Uterus (tissue), 4 donors: ENCODE data around the gene CARS1. TPM values are rescaled to one million over a fixed set of nuclear protein-coding genes. Genes with fewer than 3 reads are reported as not detected.

ENCODE experiments used
- DNase-seq, 2 donors: peaks; one replicate each; pipeline ENCODE4 v3.0.0-alpha.2; 2019 to 2020
- H3K27ac ChIP-seq, 2 donors: fragments of 200-600 bp; sonication (generic); 1 replicate in 1 of 2; 2 replicates in 1 of 2; pipeline ENCODE4 v1.5.1; 2016 to 2018
- H3K27me3 ChIP-seq, 2 donors: fragments of 200-600 bp; sonication (generic); one replicate each; pipeline ENCODE4 v1.5.1; 2018 to 2019; ENCODE audit warnings: control low read depth in 1 of 2
- H3K36me3 ChIP-seq, 2 donors: fragments of 200-600 bp; sonication (generic); one replicate each; pipeline ENCODE4 v1.5.1; 2019; ENCODE audit warnings: control low read depth in 1 of 2
- H3K4me1 ChIP-seq, 2 donors: fragments of 200-600 bp; sonication (generic); one replicate each; pipeline ENCODE4 v1.5.1; 2018 to 2019; ENCODE audit warnings: control low read depth in 1 of 2
- H3K4me3 ChIP-seq, 2 donors: fragments of 200-600 bp; sonication (generic); 1 replicate in 1 of 2; 2 replicates in 1 of 2; pipeline ENCODE4 v1.5.1; 2018 to 2019; ENCODE audit warnings: mild to moderate bottlenecking in 1 of 2
- H3K9me3 ChIP-seq, 2 donors: fragments of 200-600 bp; sonication (generic); one replicate each; pipeline ENCODE4 v1.5.1; 2019; ENCODE audit warnings: control low read depth in 1 of 2
- POLR2A ChIP-seq, 2 donors: fragments of 450-650 bp; IDR thresholded peaks; one replicate each; pipeline ENCODE4 v1.6.1; 2016; ENCODE audit warnings: antibody characterized with exemption in 2 of 2, mild to moderate bottlenecking in 1 of 2, moderate library complexity in 1 of 2
- intact Hi-C: fragments of 100-400 bp; cut with DNase I; formaldehyde crosslinking; loops from one replicate; pipeline ENCODE4 v1.15.1; 2023; ENCODE audit warnings: low total_unique reads
- small RNA-seq: library from RNA; depleted of rRNA; stranded (forward); fragments of <200 nt; gene quantifications from one replicate; pipeline ENCODE3, GENCODE V24; 2016
- total RNA-seq, 4 donors: library from RNA; depleted of rRNA in 3 of 4; stranded (reverse); fragments of >200 nt in 3 of 4; gene quantifications; one replicate each; pipeline versions ENCODE4 v1.1.0 to v1.2.4, GENCODE V29; 2014 to 2023
- TF ChIP-seq, protein P1 (sequence below), 4 experiments: fragments of 200-600 bp in 2 of 4; fragments of 450-650 bp in 2 of 4; sonication (generic) in 2 of 4; IDR thresholded peaks; one replicate each; pipeline ENCODE4 v1.5.1; 2016 to 2019; ENCODE audit warnings: antibody characterized with exemption in 4 of 4, mild to moderate bottlenecking in 2 of 4, moderate library complexity in 1 of 4
- donor health status: DM: yes; HTN: yes; CAD: no.

The CARS1 gene
- total RNA-seq, 4 donors from 2014 or later, result 13.2 to 39.5 (median 27.4) TPM

- H3K4me3 ChIP-seq, result no peak overlapping the region
- no peak for DNase-seq
- H3K27ac ChIP-seq, result peak overlapping the region; percentile 20 to 51
- intact Hi-C loops, result no loop called here
- H3K27me3 ChIP-seq, result no peaks in the 10 kb centered on the region
- H3K4me1 ChIP-seq, result no peaks in the 10 kb centered on the region
- TF ChIP-seq, protein P1, sequence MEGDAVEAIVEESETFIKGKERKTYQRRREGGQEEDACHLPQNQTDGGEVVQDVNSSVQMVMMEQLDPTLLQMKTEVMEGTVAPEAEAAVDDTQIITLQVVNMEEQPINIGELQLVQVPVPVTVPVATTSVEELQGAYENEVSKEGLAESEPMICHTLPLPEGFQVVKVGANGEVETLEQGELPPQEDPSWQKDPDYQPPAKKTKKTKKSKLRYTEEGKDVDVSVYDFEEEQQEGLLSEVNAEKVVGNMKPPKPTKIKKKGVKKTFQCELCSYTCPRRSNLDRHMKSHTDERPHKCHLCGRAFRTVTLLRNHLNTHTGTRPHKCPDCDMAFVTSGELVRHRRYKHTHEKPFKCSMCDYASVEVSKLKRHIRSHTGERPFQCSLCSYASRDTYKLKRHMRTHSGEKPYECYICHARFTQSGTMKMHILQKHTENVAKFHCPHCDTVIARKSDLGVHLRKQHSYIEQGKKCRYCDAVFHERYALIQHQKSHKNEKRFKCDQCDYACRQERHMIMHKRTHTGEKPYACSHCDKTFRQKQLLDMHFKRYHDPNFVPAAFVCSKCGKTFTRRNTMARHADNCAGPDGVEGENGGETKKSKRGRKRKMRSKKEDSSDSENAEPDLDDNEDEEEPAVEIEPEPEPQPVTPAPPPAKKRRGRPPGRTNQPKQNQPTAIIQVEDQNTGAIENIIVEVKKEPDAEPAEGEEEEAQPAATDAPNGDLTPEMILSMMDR (IDR thresholded peaks at IDR 0.05), result no peak
- no peak for TF ChIP-seq POLR2A (IDR thresholded peaks at IDR 0.05)
- no peaks in the 10 kb centered on the region for H3K9me3 ChIP-seq
- H3K36me3 ChIP-seq, result no peaks in the 10 kb centered on the region
These were observed 105.8 kb downstream of the CARS1 start for GRCh38 chr11:2951231-2952110.

Small RNA genes within 50 kb of the gene (small RNA-seq; reads per million reads assigned to genes)
- gene RNU1-91P, result not detected
- gene SNORA54, result 9.7 reads per million, percentile 89 among the genes with 10 or more reads in this experiment

Other genes with a start within 250 kb of the CARS1 start
- gene CDKN1C, start 171.6 kb downstream of the CARS1 start, total RNA-seq, result 100 to 1,000 TPM in 1 of 4 donors, 10 to 100 TPM in 3; 42.0 to 213 (median 71.7) TPM
- gene PHLDA2, start 128.0 kb downstream of the CARS1 start, total RNA-seq, result 1 to 10 TPM in 1 of 4 donors, not detected in 3; 5.2 TPM
- gene NAP1L4, start 65.1 kb downstream of the CARS1 start, total RNA-seq, result 100 to 1,000 TPM in 3 of 4 donors, 10 to 100 TPM in 1; 96.1 to 183 (median 129) TPM
- 10 to 100 TPM; 24.7 to 83.3 (median 48.2) TPM for gene OSBPL5, start 107.9 kb upstream of the CARS1 start, total RNA-seq
- not detected for gene MRGPRG, start 161.4 kb upstream of the CARS1 start, total RNA-seq
- 1 to 10 TPM in 1 of 4 donors, under 1 TPM in 1, not detected in 2; 0.28 to 1.5 TPM for gene MRGPRE, start 175.0 kb upstream of the CARS1 start, total RNA-seq